CD4-positive, alpha-beta T cell (primary cell): ENCODE data around the gene GOLGA6C. TPM values are rescaled to one million over a fixed set of nuclear protein-coding genes. Genes with fewer than 3 reads are reported as not detected.
A peak's percentile ranks its signal among the peaks of the same experiment; 100 is the strongest.
"Not testable (repeated sequence)": the region's sequence is repeated elsewhere in the genome, so short reads cannot be mapped to it uniquely, and the experiment has no call there.

ENCODE experiments used
- ATAC-seq: fragments of 200-7000 bp; cut with Tn5 transposase; one replicate; pipeline ENCODE4 v1.10.0; 2022; ENCODE audit warnings: mild to moderate bottlenecking; ENCODE audit not compliant: poor library complexity
- CTCF ChIA-PET: fragments of 350-600 bp; sonication (Branson Sonifier 250); formaldehyde crosslinking; loops from one replicate; lab custom pipeline; 2021; ENCODE audit warnings: antibody characterized with exemption, inconsistent platforms; lab: Charles Lee
- POLR2A ChIA-PET: fragments of 350-600 bp; sonication (Branson Sonifier 250); formaldehyde crosslinking; loops from one replicate; lab custom pipeline; 2021; ENCODE audit warnings: antibody characterized with exemption, inconsistent platforms; lab: Charles Lee
- DNase-seq, 14 experiments: peaks; one replicate each; pipeline ENCODE4 v3.0.0-alpha.2; 2013 to 2020; ENCODE audit warnings: mixed read lengths in 2 of 14
- H3K27ac ChIP-seq, 2 donors: one replicate each; pipeline versions ENCODE4 v1.5.1 to v1.7.0; 2013; ENCODE audit warnings: low read length in 2 of 2, low read depth in 1 of 2, mild to moderate bottlenecking in 1 of 2
- H3K27me3 ChIP-seq, 2 experiments: 1 replicate in 1 of 2; 2 replicates in 1 of 2; pipeline versions ENCODE4 v1.6.1 to v1.7.0; 2013; ENCODE audit warnings: low read length in 2 of 2, control low read depth in 1 of 2, mild to moderate bottlenecking in 1 of 2, moderate library complexity in 1 of 2; ENCODE audit not compliant: insufficient read depth in 2 of 2, control insufficient read depth in 1 of 2
- H3K36me3 ChIP-seq: one replicate; pipeline ENCODE4 v1.6.1; 2013; ENCODE audit warnings: low read length, control low read depth; ENCODE audit not compliant: insufficient read depth
- H3K4me1 ChIP-seq: one replicate; pipeline ENCODE4 v1.6.1; 2013; ENCODE audit warnings: low read length, control low read depth; ENCODE audit not compliant: insufficient read depth
- H3K4me3 ChIP-seq: one replicate; pipeline ENCODE4 v1.5.1; 2013; ENCODE audit warnings: mild to moderate bottlenecking, low read length, moderate library complexity
- H3K9me3 ChIP-seq, 2 experiments: 1 replicate in 1 of 2; 2 replicates in 1 of 2; pipeline versions ENCODE4 v1.6.1 to v1.7.0; 2013; ENCODE audit warnings: low read length in 2 of 2, mild to moderate bottlenecking in 2 of 2, control low read depth in 1 of 2, moderate library complexity in 1 of 2; ENCODE audit not compliant: control insufficient read depth in 1 of 2, insufficient read depth in 1 of 2
- H3K27ac Mint-ChIP-seq: one replicate; pipeline ENCODE4 v1.8.0; 2020; ENCODE audit warnings: mixed read lengths
- H3K27me3 Mint-ChIP-seq: one replicate; pipeline ENCODE4 v1.8.0; 2021; ENCODE audit warnings: mixed read lengths
- H3K36me3 Mint-ChIP-seq: one replicate; pipeline ENCODE4 v1.8.0; 2021; ENCODE audit warnings: low read depth, mixed read lengths
- H3K4me1 Mint-ChIP-seq: one replicate; pipeline ENCODE4 v1.8.0; 2021; ENCODE audit warnings: low read depth, mixed read lengths
- H3K4me3 Mint-ChIP-seq: one replicate; pipeline ENCODE4 v1.8.0; 2020; ENCODE audit warnings: mild to moderate bottlenecking, mixed read lengths
- H3K9me3 Mint-ChIP-seq: one replicate; pipeline ENCODE4 v1.8.0; 2020; ENCODE audit warnings: mixed read lengths
- CTCF ChIP-seq: fragments of 200-600 bp; IDR thresholded peaks from one replicate; pipeline ENCODE4 v1.8.0; 2022; ENCODE audit warnings: antibody characterized with exemption, mild to moderate bottlenecking
- intact Hi-C, 2 experiments: fragments of 100-400 bp; cut with DNase I in 1 of 2; cut with micrococcal nuclease in 1 of 2; formaldehyde crosslinking; loops; one replicate each; pipeline versions ENCODE4 v1.15.1 to v1.9.0; 2023 to 2025; cut with DNase I, micrococcal nuclease
- total RNA-seq, 174 experiments: library from RNA in 2 of 174; stranded (reverse) in 2 of 174; gene quantifications; one replicate each; pipeline ENCODE4 v1.2.3 and lab custom pipeline; 2021 to 2026

The GOLGA6C gene
- total RNA-seq, 2 experiments from 2014 or later: not detected

GRCh38 chr15:75313116-75313845 is 55.1 kb downstream of the GOLGA6C start:
- Histone ChIP-seq H3K9me3 (no peaks in the 10 kb centered on the region), H3K4me3 (no peak overlapping the region), H3K4me1 (no peaks in the 10 kb centered on the region), H3K27me3 (peaks cover 0 to 2% of the 10 kb centered on the region in 2 experiments), H3K27ac (no peak overlapping the region), H3K36me3 (no peaks in the 10 kb centered on the region)
- ChIA-PET CTCF (no interaction called here), POLR2A (no interaction called here)
- Mint-ChIP-seq H3K27me3 (peaks cover 9% of the 10 kb centered on the region), H3K36me3 (no peaks in the 10 kb centered on the region), H3K4me3 (no peak overlapping the region), H3K4me1 (no peaks in the 10 kb centered on the region), H3K9me3 (no peaks in the 10 kb centered on the region), H3K27ac (no peak overlapping the region)
- no peak for TF ChIP-seq CTCF
- DNase-seq: no peak
- intact Hi-C loops: no loop called here
- ATAC-seq: no peak

- DNase-seq (no peak), ATAC-seq (no peak)
- no peak overlapping the region for H3K27ac ChIP-seq
- H3K4me1 Mint-ChIP-seq: no peaks in the 10 kb centered on the region
- H3K36me3 Mint-ChIP-seq: no peaks in the 10 kb centered on the region
- H3K9me3 ChIP-seq: no peaks in the 10 kb centered on the region
- H3K27ac Mint-ChIP-seq: no peak overlapping the region
- intact Hi-C loops: no loop called here
- no peak overlapping the region for H3K4me3 Mint-ChIP-seq
- H3K36me3 ChIP-seq: no peaks in the 10 kb centered on the region
- no peaks in the 10 kb centered on the region for H3K27me3 Mint-ChIP-seq
- H3K9me3 Mint-ChIP-seq: no peaks in the 10 kb centered on the region
- POLR2A ChIA-PET: no interaction called here
- no peaks in the 10 kb centered on the region for H3K4me1 ChIP-seq
- H3K27me3 ChIP-seq: peaks cover 0 to 1% of the 10 kb centered on the region in 2 experiments
- CTCF ChIA-PET: no interaction called here
- no peak overlapping the region for H3K4me3 ChIP-seq
- TF ChIP-seq CTCF: peak; percentile 24
Observed at GRCh38 chr15:75314552-75315290, 56.6 kb downstream of the GOLGA6C start.

GRCh38 chr15:75319231-75319897 is 61.2 kb downstream of the GOLGA6C start:
- H3K27ac ChIP-seq, H3K9me3 ChIP-seq, H3K36me3 Mint-ChIP-seq, H3K4me1 ChIP-seq, H3K4me3 ChIP-seq, H3K27me3 ChIP-seq, CTCF ChIA-PET, H3K4me3 Mint-ChIP-seq, H3K36me3 ChIP-seq, ATAC-seq, DNase-seq, intact Hi-C loops, H3K4me1 Mint-ChIP-seq, H3K27me3 Mint-ChIP-seq, POLR2A ChIA-PET, H3K9me3 Mint-ChIP-seq, H3K27ac Mint-ChIP-seq: not testable (repeated sequence)

Other genes with a start within 250 kb of the GOLGA6C start
- 1 to 10 TPM; 5.5 to 5.8 TPM for gene PPCDC, start 234.7 kb upstream of the GOLGA6C start, total RNA-seq
- 10 to 100 TPM; 41.6 to 42.1 TPM for gene C15orf39, start 56.5 kb upstream of the GOLGA6C start, total RNA-seq
- gene GOLGA6D, start 24.5 kb downstream of the GOLGA6C start, total RNA-seq: not detected
- 10 to 100 TPM; 10.8 to 12.1 TPM for gene COMMD4, start 77.7 kb downstream of the GOLGA6C start, total RNA-seq
- 10 to 100 TPM; 30.5 to 30.6 TPM for gene NEIL1, start 88.7 kb downstream of the GOLGA6C start, total RNA-seq
- gene MAN2C1, start 110.3 kb downstream of the GOLGA6C start, total RNA-seq: 100 to 1,000 TPM; 519 to 546 TPM
- 100 to 1,000 TPM; 136 to 141 TPM for gene SIN3A, start 193.4 kb downstream of the GOLGA6C start, total RNA-seq